ENCODE data around the gene UXS1. TPM values are rescaled to one million over a fixed set of nuclear protein-coding genes. Genes with fewer than 3 reads are reported as not detected.

The UXS1 gene
- total RNA-seq, 3 donors from 2014 or later = 17.9 to 38.1 (median 30.5) TPM

DNA sequence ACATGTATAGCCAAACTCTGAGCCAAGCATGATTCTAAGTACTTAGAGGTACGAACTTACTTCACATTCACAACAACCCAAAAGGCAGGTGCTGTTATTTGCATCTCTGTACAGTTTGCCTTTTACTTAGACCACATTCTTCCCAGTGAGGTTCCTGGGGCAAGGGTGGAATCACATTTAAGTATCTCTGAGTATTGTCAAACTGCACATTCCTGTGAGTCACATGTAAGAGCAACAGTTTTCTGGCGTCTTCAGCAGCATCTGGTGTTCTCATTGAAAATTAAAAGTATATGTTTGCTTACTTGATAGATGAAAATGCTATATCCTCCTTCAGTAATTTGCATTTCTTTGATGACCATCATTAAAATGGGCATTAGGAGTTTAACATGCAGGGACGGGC is 119.1 kb downstream of the UXS1 start:
- H3K36me3 ChIP-seq = no peaks in the 10 kb centered on the region
- DNase-seq (ENCODE audit: low spot score in 2 of 2) = no peak
- no peak overlapping the region for H3K4me3 ChIP-seq
- intact Hi-C loops (cut with DNase I; ENCODE audit: low total_unique reads) = no loop called here
- TF ChIP-seq, protein P1, sequence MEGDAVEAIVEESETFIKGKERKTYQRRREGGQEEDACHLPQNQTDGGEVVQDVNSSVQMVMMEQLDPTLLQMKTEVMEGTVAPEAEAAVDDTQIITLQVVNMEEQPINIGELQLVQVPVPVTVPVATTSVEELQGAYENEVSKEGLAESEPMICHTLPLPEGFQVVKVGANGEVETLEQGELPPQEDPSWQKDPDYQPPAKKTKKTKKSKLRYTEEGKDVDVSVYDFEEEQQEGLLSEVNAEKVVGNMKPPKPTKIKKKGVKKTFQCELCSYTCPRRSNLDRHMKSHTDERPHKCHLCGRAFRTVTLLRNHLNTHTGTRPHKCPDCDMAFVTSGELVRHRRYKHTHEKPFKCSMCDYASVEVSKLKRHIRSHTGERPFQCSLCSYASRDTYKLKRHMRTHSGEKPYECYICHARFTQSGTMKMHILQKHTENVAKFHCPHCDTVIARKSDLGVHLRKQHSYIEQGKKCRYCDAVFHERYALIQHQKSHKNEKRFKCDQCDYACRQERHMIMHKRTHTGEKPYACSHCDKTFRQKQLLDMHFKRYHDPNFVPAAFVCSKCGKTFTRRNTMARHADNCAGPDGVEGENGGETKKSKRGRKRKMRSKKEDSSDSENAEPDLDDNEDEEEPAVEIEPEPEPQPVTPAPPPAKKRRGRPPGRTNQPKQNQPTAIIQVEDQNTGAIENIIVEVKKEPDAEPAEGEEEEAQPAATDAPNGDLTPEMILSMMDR (IDR thresholded peaks at IDR 0.05) = no peak
- TF ChIP-seq POLR2AphosphoS5 (IDR thresholded peaks at IDR 0.05) (no peak), POLR2A (IDR thresholded peaks at IDR 0.05) (no peak)
- no peak overlapping the region for H3K27ac ChIP-seq
- no peaks in the 10 kb centered on the region for H3K4me1 ChIP-seq
- H3K27me3 ChIP-seq = no peaks in the 10 kb centered on the region
- H3K9me3 ChIP-seq = no peaks in the 10 kb centered on the region

DNA sequence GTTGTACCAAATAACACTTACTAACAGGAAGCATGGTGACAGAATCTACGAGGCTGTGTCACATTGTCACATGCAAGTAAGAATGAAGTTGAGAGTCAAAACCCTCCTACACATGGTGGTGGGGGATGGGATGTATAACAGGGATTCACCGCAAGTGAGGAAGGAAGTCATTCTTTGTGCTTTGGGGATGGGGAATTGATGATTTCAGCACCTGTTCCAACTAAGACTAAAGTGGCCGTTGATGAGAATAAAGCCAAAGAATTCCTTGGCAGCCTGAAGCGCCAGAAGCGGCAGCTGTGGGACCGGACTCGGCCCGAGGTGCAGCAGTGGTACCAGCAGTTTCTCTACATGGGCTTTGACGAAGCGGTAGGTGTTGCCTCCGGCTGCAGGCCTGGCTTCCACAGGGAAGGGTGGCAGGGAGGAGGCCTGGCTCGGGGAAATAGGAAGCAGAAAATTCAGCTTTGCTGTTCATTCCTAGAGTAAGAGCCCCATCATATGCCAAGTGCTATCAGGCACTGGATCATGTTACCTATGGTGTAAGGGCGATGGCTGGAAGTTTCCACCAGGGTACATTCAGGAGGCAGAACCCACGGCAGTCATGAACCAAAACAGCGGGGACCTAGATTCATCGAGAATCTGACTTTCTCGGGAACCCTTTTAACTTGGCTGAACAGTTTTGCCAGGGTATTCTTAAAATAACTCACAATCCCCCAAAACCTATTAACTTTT is 120.3 kb downstream of the UXS1 start:
- Histone ChIP-seq H3K4me1 (no peaks in the 10 kb centered on the region), H3K9me3 (no peaks in the 10 kb centered on the region), H3K36me3 (no peaks in the 10 kb centered on the region), H3K27ac (no peak overlapping the region), H3K27me3 (no peaks in the 10 kb centered on the region), H3K4me3 (no peak overlapping the region)
- DNase-seq (ENCODE audit: low spot score in 2 of 2) = no peak
- intact Hi-C loops (cut with DNase I; ENCODE audit: low total_unique reads) = no loop called here
- TF ChIP-seq POLR2A (IDR thresholded peaks at IDR 0.05) = no peak
- TF ChIP-seq, protein P1 (IDR thresholded peaks at IDR 0.05) = no peak
- no peak for TF ChIP-seq POLR2AphosphoS5 (IDR thresholded peaks at IDR 0.05)

DNA sequence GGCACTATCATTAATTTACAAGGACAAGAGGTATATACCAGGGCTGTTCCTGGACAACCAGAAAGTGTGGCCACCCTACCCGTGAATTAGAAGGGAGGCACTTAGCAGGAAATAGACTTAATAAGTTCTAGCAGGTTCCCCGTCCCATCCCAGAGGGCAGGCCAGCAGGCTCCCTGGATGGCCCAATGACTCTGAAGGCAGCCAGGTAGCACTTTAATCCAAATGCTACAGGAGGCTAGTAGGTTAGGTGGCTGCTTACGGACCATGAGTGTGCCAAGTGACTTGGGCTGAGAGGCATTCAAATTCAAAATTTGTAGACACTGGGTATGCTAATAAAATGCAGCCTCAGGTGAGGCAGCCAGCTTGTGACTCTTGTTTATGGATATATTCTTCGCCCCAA is 123.9 kb downstream of the UXS1 start:
- DNase-seq (ENCODE audit: low spot score in 2 of 2) = no peak
- H3K9me3 ChIP-seq = no peaks in the 10 kb centered on the region
- intact Hi-C loops (cut with DNase I; ENCODE audit: low total_unique reads) = no loop called here
- no peak overlapping the region for H3K4me3 ChIP-seq
- H3K27ac ChIP-seq = no peak overlapping the region
- no peaks in the 10 kb centered on the region for H3K4me1 ChIP-seq
- no peak for TF ChIP-seq POLR2A (IDR thresholded peaks at IDR 0.05)
- H3K27me3 ChIP-seq = peaks cover 0 to 11% of the 10 kb centered on the region in 2 donors
- H3K36me3 ChIP-seq = no peaks in the 10 kb centered on the region

DNA sequence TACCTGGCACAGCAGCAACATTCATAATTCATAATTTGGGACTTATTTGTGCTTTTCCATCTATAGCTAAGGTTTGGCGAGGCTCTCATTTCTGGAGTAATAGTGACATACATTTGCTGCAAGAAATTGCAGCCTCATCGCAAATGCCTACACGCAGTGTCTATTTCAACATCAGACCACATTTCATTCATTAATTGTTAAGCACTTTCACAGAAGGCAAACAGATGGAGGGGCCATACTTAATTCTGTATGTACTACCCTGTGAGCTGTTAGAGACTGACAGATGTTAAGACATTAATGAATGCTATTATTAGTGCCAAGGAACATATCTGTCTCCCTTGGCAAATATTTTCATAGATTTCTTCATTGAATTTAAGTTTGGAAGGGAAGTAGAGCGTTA is 125.7 kb downstream of the UXS1 start:
- Histone ChIP-seq H3K27me3 (peaks cover 0 to 11% of the 10 kb centered on the region in 2 donors), H3K4me1 (no peaks in the 10 kb centered on the region), H3K4me3 (no peak overlapping the region), H3K9me3 (no peaks in the 10 kb centered on the region), H3K36me3 (no peaks in the 10 kb centered on the region), H3K27ac (no peak overlapping the region)
- intact Hi-C loops (cut with DNase I; ENCODE audit: low total_unique reads) = no loop called here
- no peak for DNase-seq (ENCODE audit: low spot score in 2 of 2)
- TF ChIP-seq POLR2A (IDR thresholded peaks at IDR 0.05) = no peak
- no peak for TF ChIP-seq POLR2AphosphoS5 (IDR thresholded peaks at IDR 0.05)
- TF ChIP-seq, protein P1 (IDR thresholded peaks at IDR 0.05) = no peak

DNA sequence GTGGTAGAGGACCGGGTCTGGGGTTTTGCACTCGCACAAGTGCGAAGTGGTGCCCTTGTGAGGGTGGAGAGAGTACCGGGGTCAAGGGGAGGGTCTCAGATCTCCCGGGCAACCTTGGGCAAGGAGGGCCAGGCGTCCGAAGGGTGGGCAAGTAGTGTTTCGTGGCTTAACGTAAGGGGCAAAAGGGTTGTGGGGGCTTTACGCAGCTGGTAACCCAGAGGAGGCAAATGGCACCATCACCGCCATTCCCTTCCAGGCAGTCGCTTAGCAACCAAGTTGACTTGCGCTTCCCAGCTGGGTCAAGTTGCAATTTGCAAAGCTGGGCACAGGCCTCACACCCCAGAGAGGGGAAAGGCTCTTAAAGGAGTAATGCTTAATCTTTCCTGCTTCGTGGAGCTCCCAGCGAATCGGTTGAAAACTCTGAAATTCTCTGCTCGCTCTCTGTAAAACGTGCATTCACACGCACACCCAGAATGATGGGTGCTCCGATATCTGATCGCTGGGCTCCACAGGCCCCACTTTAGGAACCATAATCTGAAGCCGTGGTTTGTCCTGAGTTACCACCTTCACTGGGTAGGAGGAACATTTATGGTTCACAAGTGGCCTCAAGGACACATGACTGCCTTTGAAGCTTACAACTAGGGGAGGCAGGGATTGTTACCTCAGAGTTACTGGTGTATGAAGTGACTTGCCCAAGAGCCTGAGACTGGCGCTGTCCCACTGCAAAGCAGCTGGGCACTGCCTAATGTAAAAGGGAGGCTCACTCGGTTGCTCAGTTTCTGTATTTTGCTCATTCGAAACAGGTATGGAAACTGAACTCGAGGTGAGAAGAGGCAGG is 127.9 kb downstream of the UXS1 start:
- Histone ChIP-seq H3K27ac (peak overlapping the region; percentile 75 to 79), H3K36me3 (no peaks in the 10 kb centered on the region), H3K9me3 (no peaks in the 10 kb centered on the region), H3K4me1 (no peaks in the 10 kb centered on the region), H3K4me3 (peak overlapping the region; percentile 42 to 67 (median 61)), H3K27me3 (peaks cover 0 to 11% of the 10 kb centered on the region in 2 donors)
- intact Hi-C loops (cut with DNase I; ENCODE audit: low total_unique reads) = no loop called here
- TF ChIP-seq, protein P1 (IDR thresholded peaks at IDR 0.05) = no peak
- TF ChIP-seq POLR2AphosphoS5 (IDR thresholded peaks at IDR 0.05) = no peak
- TF ChIP-seq POLR2A (IDR thresholded peaks at IDR 0.05) = no peak
- no peak for DNase-seq (ENCODE audit: low spot score in 2 of 2)
